MCF 10A (cell line): ENCODE results near the gene LRFN4. TPM values are rescaled to one million over a fixed set of nuclear protein-coding genes. Genes with fewer than 3 reads are reported as not detected.

Experiments used
- BruUV-seq: library from RNA; stranded (reverse); fragments of 400-500 nt; replicated peaks from 2 replicates; lab custom pipeline; 2021; lab: Mats Ljungman, UMichigan
- CTCF ChIA-PET: fragments of 300-600 bp; sonication (Branson Sonifier 250); formaldehyde crosslinking; extraction: SDS; loops from one replicate; lab custom pipeline; 2021; ENCODE audit warnings: antibody characterized with exemption, inconsistent platforms; lab: Yijun Ruan, JAX
- POLR2A ChIA-PET: fragments of 300-600, 350-650 bp; sonication (Branson Sonifier 250); formaldehyde crosslinking; extraction: SDS; loops from one replicate; lab custom pipeline; 2020; ENCODE audit warnings: antibody characterized with exemption, inconsistent platforms; lab: Yijun Ruan, JAX
- DNase-seq: peaks from one replicate; pipeline ENCODE4 v3.0.0-alpha.2; 2018; ENCODE audit not compliant: unreplicated experiment
- H3K27ac Mint-ChIP-seq: one replicate; pipeline ENCODE4 v1.8.0; 2022; ENCODE audit warnings: mild to moderate bottlenecking, low read depth, mixed read lengths; ENCODE audit not compliant: unreplicated experiment
- H3K27me3 Mint-ChIP-seq: one replicate; pipeline ENCODE4 v1.8.0; 2022; ENCODE audit warnings: mixed read lengths; ENCODE audit not compliant: insufficient read depth, unreplicated experiment
- H3K36me3 Mint-ChIP-seq: one replicate; pipeline ENCODE4 v1.8.0; 2022; ENCODE audit warnings: mild to moderate bottlenecking, moderate library complexity, mixed read lengths; ENCODE audit not compliant: insufficient read depth, unreplicated experiment
- H3K4me1 Mint-ChIP-seq: one replicate; pipeline ENCODE4 v1.8.0; 2022; ENCODE audit warnings: mixed read lengths; ENCODE audit not compliant: insufficient read depth, unreplicated experiment
- H3K4me3 Mint-ChIP-seq: one replicate; pipeline ENCODE4 v1.8.0; 2022; ENCODE audit warnings: mild to moderate bottlenecking, moderate library complexity, mixed read lengths; ENCODE audit not compliant: unreplicated experiment
- H3K9me3 Mint-ChIP-seq: one replicate; pipeline ENCODE4 v1.8.0; 2022; ENCODE audit warnings: mixed read lengths; ENCODE audit not compliant: unreplicated experiment
- intact Hi-C: fragments of 100-400 bp; cut with micrococcal nuclease; formaldehyde crosslinking; loops from 2 replicates; pipeline ENCODE4 v1.14.1; 2022
- total RNA-seq: library from RNA; stranded (reverse); gene quantifications from 2 replicates; pipeline ENCODE4 v1.2.3, GENCODE V29; 2022
- TF ChIP-seq, protein P1 (sequence below): fragments of 200-600 bp; IDR thresholded peaks from one replicate; pipeline ENCODE4 v1.8.0; 2022; ENCODE audit warnings: antibody characterized with exemption, mild to moderate bottlenecking; ENCODE audit not compliant: unreplicated experiment

The LRFN4 gene
- total RNA-seq, 1 experiment from 2014 or later, result 30.4 TPM

DNA sequence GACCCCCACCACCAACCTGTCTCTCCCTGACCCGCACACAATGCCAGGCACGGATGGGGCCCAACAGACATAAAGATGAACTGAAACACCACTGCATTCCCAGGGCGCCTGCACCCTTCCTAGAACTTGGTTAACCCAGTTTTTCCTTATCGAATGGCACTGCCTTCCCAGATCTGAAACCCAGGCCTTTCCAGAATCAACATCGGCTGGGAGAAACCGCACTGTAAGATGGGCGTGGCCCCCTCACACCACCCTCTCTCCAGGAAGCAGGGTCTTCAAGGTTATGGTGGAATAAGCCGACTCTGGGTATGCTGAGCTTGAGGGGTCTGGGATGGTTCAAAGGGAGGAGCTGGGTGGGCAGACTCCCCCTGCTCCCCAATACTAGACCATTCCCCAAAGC is 23.1 kb downstream of the LRFN4 start:
- no peaks in the 10 kb centered on the region for H3K27me3 Mint-ChIP-seq
- H3K4me1 Mint-ChIP-seq, result peaks cover 46% of the 10 kb centered on the region
- DNase-seq, result no peak
- TF ChIP-seq, protein P1, sequence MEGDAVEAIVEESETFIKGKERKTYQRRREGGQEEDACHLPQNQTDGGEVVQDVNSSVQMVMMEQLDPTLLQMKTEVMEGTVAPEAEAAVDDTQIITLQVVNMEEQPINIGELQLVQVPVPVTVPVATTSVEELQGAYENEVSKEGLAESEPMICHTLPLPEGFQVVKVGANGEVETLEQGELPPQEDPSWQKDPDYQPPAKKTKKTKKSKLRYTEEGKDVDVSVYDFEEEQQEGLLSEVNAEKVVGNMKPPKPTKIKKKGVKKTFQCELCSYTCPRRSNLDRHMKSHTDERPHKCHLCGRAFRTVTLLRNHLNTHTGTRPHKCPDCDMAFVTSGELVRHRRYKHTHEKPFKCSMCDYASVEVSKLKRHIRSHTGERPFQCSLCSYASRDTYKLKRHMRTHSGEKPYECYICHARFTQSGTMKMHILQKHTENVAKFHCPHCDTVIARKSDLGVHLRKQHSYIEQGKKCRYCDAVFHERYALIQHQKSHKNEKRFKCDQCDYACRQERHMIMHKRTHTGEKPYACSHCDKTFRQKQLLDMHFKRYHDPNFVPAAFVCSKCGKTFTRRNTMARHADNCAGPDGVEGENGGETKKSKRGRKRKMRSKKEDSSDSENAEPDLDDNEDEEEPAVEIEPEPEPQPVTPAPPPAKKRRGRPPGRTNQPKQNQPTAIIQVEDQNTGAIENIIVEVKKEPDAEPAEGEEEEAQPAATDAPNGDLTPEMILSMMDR, result no peak
- intact Hi-C loops, result no loop called here
- H3K4me3 Mint-ChIP-seq, result no peak overlapping the region
- H3K9me3 Mint-ChIP-seq, result no peaks in the 10 kb centered on the region
- no TSS peak for BruUV-seq
- peaks cover 11% of the 10 kb centered on the region for H3K36me3 Mint-ChIP-seq
- no peak overlapping the region for H3K27ac Mint-ChIP-seq
- CTCF ChIA-PET, result interaction anchor here (1.0 to 1.2 kb wide), 2 partner anchors 70 to 77 kb away, joined by 3 read pairs; no protein-coding TSS in a partner anchor
- POLR2A ChIA-PET, result interaction anchor here (1.2 to 3.7 kb wide), 9 partner anchors 12 to 111 kb away, joined by 3 to 26 read pairs (median 8); partner anchors contain the start of genes PC and RCE1

DNA sequence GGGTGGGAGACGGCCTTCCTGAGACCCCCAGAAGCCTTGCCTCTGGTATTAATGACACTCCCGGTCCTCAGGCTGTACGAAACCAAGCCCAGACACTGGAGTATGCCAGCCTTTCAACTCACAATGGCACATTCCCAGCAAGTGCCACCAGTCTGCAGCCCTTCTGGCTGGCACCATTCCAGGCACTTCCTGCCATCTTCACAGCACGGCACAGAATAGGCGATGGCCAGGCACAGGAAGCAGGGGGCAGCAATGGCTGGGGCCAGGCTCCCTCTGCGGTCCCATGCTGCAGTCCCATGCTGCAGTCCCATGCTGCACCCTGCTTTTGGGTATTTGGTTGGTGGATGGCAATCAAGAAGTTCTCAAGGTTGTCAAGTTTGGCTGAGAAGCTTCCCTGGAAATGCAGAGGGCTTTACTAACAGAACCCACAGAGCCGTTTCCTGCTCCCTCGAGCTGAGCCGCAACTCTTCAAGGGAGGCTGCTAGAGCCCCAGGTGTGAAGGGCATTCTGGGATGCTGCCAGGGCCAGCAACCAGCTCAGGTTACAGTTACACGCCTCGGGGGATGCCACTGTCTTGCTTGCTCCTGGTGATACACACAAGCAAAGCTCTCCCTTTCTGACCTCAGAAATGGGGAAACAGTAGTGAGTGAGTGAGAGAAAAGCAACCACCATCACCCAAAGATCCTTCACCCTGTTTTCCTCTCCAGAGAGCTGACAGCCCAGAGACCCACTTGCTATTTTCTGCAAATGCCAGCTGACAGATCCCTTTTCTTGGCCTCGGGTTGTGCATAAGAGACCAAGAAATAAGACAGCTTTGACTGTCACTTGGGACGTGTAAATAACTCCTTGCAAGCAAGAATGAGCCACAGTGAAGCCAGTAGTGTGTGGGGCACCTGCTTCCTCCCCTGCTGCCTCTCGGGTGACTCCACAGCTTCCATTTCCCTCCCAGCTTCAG is 23.9 kb downstream of the LRFN4 start:
- BruUV-seq, result no TSS peak
- CTCF ChIA-PET, result interaction anchor here (0.7 to 2.0 kb wide), 8 partner anchors 11 to 173 kb away, joined by 3 to 8 read pairs (median 3); partner anchors contain the start of gene C11orf86
- DNase-seq, result peak; percentile 93
- no peaks in the 10 kb centered on the region for H3K9me3 Mint-ChIP-seq
- peaks cover 6% of the 10 kb centered on the region for H3K36me3 Mint-ChIP-seq
- no peaks in the 10 kb centered on the region for H3K27me3 Mint-ChIP-seq
- POLR2A ChIA-PET, result interaction anchor here (0.6 to 3.7 kb wide), 13 partner anchors 11 to 173 kb away, joined by 3 to 26 read pairs (median 5); partner anchors contain the start of genes PC and RCE1
- intact Hi-C loops, result no loop called here
- peak overlapping the region; percentile 54 for H3K27ac Mint-ChIP-seq
- TF ChIP-seq, protein P1, result no peak
- peaks cover 46% of the 10 kb centered on the region for H3K4me1 Mint-ChIP-seq
- H3K4me3 Mint-ChIP-seq, result no peak overlapping the region

DNA sequence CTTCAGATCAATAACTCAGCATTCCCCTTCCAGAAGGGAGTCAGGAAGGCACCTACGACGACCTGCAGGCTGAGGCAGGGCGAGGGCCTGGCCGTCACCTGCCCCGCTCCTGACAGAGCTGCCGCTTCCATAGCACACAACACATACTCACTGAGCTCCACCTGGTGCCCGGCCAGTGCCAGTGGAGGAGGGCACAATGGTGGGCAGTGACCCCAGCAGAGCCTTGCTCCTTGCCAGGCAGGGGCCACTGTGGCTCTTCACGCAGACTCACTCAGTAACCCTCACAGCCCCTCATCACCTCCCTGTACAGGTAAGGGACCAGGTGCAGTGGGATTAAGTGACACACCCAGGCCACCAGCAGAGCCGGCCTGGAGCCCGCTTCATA is 24.6 kb downstream of the LRFN4 start:
- intact Hi-C loops, result no loop called here
- TF ChIP-seq, protein P1, result no peak
- H3K4me3 Mint-ChIP-seq, result no peak overlapping the region
- peaks cover 53% of the 10 kb centered on the region for H3K4me1 Mint-ChIP-seq
- BruUV-seq, result no TSS peak
- H3K36me3 Mint-ChIP-seq, result peaks cover 6% of the 10 kb centered on the region
- H3K27ac Mint-ChIP-seq, result peak overlapping the region; percentile 54
- H3K9me3 Mint-ChIP-seq, result no peaks in the 10 kb centered on the region
- ChIA-PET CTCF (interaction anchor here (0.5 to 2.0 kb wide), 7 partner anchors 10 to 174 kb away, joined by 3 to 8 read pairs (median 3); partner anchors contain the start of gene C11orf86), POLR2A (interaction anchor here (0.8 to 3.7 kb wide), 10 partner anchors 11 to 172 kb away, joined by 3 to 26 read pairs (median 7); partner anchors contain the start of genes PC and RCE1)
- no peaks in the 10 kb centered on the region for H3K27me3 Mint-ChIP-seq
- no peak for DNase-seq
